SU-DHL-6 (cell line): ENCODE results near the gene CHD6.

ENCODE experiments used
- EZH2phosphoT487 ChIP-seq: fragments of 200-600 bp; sonication (generic), shearing (Covaris generic); conservative IDR thresholded peaks from 2 replicates; pipeline ENCODE4 v1.6.1; 2018; ENCODE audit warnings: mild to moderate bottlenecking, antibody characterized with exemption, low read length, moderate library complexity, mixed read lengths
- TF ChIP-seq, protein P1 (sequence below): fragments of 200-600 bp; sonication (generic); IDR thresholded peaks from one replicate; pipeline ENCODE4 v1.5.1; 2017; ENCODE audit warnings: antibody characterized with exemption, mild to moderate bottlenecking, low read length, moderate library complexity; ENCODE audit not compliant: insufficient read depth, poor library complexity, severe bottlenecking

DNA sequence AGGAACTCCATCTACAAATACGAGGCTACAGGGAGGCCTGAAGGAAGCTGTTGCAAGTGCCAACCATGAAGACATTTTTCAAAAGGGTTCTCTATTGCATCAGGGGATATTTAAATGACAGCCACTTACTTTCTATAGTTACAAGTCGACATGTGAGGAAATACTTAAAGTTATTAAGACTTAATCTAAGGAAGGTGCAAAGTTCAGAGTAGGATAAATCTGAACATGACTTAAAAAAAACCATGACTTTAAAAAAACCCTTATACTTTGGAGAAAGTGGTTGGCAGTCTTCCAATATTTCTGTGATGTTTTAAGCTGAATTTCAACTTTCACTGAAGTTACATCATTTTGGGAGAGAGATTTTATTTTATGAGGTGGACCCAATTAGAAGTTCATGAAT, 195.2 kb downstream of the CHD6 start:
- TF ChIP-seq, protein P1, sequence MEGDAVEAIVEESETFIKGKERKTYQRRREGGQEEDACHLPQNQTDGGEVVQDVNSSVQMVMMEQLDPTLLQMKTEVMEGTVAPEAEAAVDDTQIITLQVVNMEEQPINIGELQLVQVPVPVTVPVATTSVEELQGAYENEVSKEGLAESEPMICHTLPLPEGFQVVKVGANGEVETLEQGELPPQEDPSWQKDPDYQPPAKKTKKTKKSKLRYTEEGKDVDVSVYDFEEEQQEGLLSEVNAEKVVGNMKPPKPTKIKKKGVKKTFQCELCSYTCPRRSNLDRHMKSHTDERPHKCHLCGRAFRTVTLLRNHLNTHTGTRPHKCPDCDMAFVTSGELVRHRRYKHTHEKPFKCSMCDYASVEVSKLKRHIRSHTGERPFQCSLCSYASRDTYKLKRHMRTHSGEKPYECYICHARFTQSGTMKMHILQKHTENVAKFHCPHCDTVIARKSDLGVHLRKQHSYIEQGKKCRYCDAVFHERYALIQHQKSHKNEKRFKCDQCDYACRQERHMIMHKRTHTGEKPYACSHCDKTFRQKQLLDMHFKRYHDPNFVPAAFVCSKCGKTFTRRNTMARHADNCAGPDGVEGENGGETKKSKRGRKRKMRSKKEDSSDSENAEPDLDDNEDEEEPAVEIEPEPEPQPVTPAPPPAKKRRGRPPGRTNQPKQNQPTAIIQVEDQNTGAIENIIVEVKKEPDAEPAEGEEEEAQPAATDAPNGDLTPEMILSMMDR = no peak
- no peak for TF ChIP-seq EZH2phosphoT487
